Mesothelial cell of epicardium (in vitro differentiated cells): ENCODE measurements around the gene IFT43. TPM values are rescaled to one million over a fixed set of nuclear protein-coding genes. Genes with fewer than 3 reads are reported as not detected.

Source experiments
- DNase-seq, 2 experiments: peaks; one replicate each; pipeline ENCODE4 v3.0.0; 2021; ENCODE audit warnings: low spot score in 2 of 2; ENCODE audit not compliant: unreplicated experiment in 2 of 2
- H3K27ac Mint-ChIP-seq: 2 replicates; pipeline ENCODE4 v1.8.0; 2021; ENCODE audit warnings: mixed read lengths
- H3K27me3 Mint-ChIP-seq: 2 replicates; pipeline ENCODE4 v1.8.0; 2021; ENCODE audit warnings: low read depth, mixed read lengths
- H3K36me3 Mint-ChIP-seq: 2 replicates; pipeline ENCODE4 v1.8.0; 2021; ENCODE audit warnings: mixed read lengths
- H3K4me1 Mint-ChIP-seq: 2 replicates; pipeline ENCODE4 v1.8.0; 2021; ENCODE audit warnings: mixed read lengths
- H3K4me3 Mint-ChIP-seq: 2 replicates; pipeline ENCODE4 v1.8.0; 2021; ENCODE audit warnings: mild to moderate bottlenecking, moderate library complexity, mixed read lengths
- H3K9me3 Mint-ChIP-seq: 2 replicates; pipeline ENCODE4 v1.8.0; 2021; ENCODE audit warnings: mixed read lengths
- total RNA-seq: library from RNA; stranded (reverse); gene quantifications from 3 replicates; pipeline ENCODE4 v1.2.1, GENCODE V29; 2021
- TF ChIP-seq, protein P1 (sequence below): fragments of 200-600 bp; sonication (generic); IDR thresholded peaks from one replicate; pipeline ENCODE4 v1.5.0; 2021; ENCODE audit warnings: antibody characterized with exemption; ENCODE audit not compliant: unreplicated experiment

Gene IFT43
- total RNA-seq, 1 donor from 2014 or later: 46.0 TPM

GRCh38 chr14:76123426-76124225 lies 138.1 kb downstream of the IFT43 start:
- peaks cover 57% of the 10 kb centered on the region for H3K27me3 Mint-ChIP-seq

GRCh38 chr14:76125511-76125910 lies 139.9 kb downstream of the IFT43 start:
- H3K4me1 Mint-ChIP-seq: no peaks in the 10 kb centered on the region
- peaks cover 74% of the 10 kb centered on the region for H3K27me3 Mint-ChIP-seq
- no peak for DNase-seq
- TF ChIP-seq, protein P1, sequence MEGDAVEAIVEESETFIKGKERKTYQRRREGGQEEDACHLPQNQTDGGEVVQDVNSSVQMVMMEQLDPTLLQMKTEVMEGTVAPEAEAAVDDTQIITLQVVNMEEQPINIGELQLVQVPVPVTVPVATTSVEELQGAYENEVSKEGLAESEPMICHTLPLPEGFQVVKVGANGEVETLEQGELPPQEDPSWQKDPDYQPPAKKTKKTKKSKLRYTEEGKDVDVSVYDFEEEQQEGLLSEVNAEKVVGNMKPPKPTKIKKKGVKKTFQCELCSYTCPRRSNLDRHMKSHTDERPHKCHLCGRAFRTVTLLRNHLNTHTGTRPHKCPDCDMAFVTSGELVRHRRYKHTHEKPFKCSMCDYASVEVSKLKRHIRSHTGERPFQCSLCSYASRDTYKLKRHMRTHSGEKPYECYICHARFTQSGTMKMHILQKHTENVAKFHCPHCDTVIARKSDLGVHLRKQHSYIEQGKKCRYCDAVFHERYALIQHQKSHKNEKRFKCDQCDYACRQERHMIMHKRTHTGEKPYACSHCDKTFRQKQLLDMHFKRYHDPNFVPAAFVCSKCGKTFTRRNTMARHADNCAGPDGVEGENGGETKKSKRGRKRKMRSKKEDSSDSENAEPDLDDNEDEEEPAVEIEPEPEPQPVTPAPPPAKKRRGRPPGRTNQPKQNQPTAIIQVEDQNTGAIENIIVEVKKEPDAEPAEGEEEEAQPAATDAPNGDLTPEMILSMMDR: no peak
- H3K36me3 Mint-ChIP-seq: no peaks in the 10 kb centered on the region
- H3K27ac Mint-ChIP-seq: no peak overlapping the region
- H3K4me3 Mint-ChIP-seq: no peak overlapping the region
- H3K9me3 Mint-ChIP-seq: no peaks in the 10 kb centered on the region

More at GRCh38 chr14:76123426-76124225, 138.1 kb downstream of the IFT43 start:
- H3K4me1 Mint-ChIP-seq: no peaks in the 10 kb centered on the region
- no peak overlapping the region for H3K4me3 Mint-ChIP-seq
- TF ChIP-seq, protein P1: no peak
- H3K36me3 Mint-ChIP-seq: no peaks in the 10 kb centered on the region
- peak in 1 of 2 experiments; percentile 5 for DNase-seq
- H3K27ac Mint-ChIP-seq: no peak overlapping the region
- H3K9me3 Mint-ChIP-seq: no peaks in the 10 kb centered on the region

GRCh38 chr14:76126076-76126475 lies 140.5 kb downstream of the IFT43 start:
- peaks cover 75% of the 10 kb centered on the region for H3K27me3 Mint-ChIP-seq
- no peak for DNase-seq

GRCh38 chr14:76129851-76130576 lies 144.5 kb downstream of the IFT43 start:
- no peaks in the 10 kb centered on the region for H3K9me3 Mint-ChIP-seq

More at GRCh38 chr14:76126076-76126475, 140.5 kb downstream of the IFT43 start:
- TF ChIP-seq, protein P1: no peak
- H3K36me3 Mint-ChIP-seq: no peaks in the 10 kb centered on the region
- H3K9me3 Mint-ChIP-seq: no peaks in the 10 kb centered on the region
- no peaks in the 10 kb centered on the region for H3K4me1 Mint-ChIP-seq
- no peak overlapping the region for H3K27ac Mint-ChIP-seq
- H3K4me3 Mint-ChIP-seq: no peak overlapping the region

DNA sequence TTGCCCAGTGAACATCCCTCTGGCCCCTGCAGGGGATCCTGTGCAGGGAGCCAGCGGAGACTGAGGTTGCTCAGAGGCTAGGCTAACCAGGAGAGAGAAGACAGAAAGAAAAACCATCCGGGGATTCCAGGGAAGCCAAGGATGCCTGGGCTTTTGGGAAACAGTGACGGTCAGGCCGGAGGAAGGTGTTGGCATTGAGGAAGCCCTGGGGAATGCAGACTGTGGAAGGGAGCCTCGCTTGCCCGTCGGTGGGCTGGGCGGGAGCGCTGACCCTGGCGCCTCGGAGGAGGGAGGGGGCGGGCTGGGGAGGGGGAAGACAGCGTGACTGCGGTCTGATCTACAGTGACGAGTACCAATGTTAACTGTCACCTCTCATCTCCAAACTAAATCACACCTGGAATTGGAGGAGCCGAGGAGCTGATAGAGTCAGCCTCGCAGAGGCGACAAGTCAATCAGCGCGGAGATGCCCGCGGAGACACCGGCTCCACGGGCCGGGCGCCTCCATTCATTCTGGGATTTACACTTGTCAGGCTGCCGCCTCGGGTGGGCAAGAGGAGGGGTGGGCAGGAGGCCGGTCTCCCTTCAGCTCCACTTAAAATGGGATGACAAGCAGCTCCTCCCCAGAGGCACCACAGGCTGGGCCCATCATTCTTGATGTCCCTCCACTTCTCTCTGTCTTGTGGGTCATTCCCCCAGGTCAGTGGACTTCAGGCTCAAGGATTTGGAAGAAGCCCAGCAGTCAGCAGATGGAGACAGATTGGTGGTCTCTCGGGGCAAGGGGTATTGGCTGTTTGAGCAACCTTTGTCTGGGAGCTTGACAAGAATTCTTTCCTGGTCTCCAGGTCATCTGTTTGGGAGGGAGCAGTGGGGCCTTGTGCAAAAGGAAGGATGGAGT lies 145.8 kb downstream of the IFT43 start:
- peaks cover 96% of the 10 kb centered on the region for H3K27me3 Mint-ChIP-seq

More at GRCh38 chr14:76129851-76130576, 144.5 kb downstream of the IFT43 start:
- H3K27me3 Mint-ChIP-seq: peaks cover 96% of the 10 kb centered on the region
- no peak overlapping the region for H3K27ac Mint-ChIP-seq
- H3K4me3 Mint-ChIP-seq: no peak overlapping the region
- H3K36me3 Mint-ChIP-seq: no peaks in the 10 kb centered on the region
- TF ChIP-seq, protein P1: no peak
- no peak for DNase-seq
- no peaks in the 10 kb centered on the region for H3K4me1 Mint-ChIP-seq

More for the DNA sequence above, 145.8 kb downstream of the IFT43 start:
- H3K4me1 Mint-ChIP-seq: no peaks in the 10 kb centered on the region
- no peak for DNase-seq
- no peak overlapping the region for H3K27ac Mint-ChIP-seq
- H3K9me3 Mint-ChIP-seq: no peaks in the 10 kb centered on the region
- no peaks in the 10 kb centered on the region for H3K36me3 Mint-ChIP-seq
- TF ChIP-seq, protein P1: no peak
- H3K4me3 Mint-ChIP-seq: no peak overlapping the region
